Sigmoid colon (tissue), 7 donors: Measurements from ENCODE around the gene RASGRP2. TPM values are rescaled to one million over a fixed set of nuclear protein-coding genes. Genes with fewer than 3 reads are reported as not detected.

ENCODE experiments used
- DNase-seq: peaks from one replicate; pipeline ENCODE4 v3.0.0-alpha.2; 2019
- H3K27ac ChIP-seq, 4 donors: fragments of 200-600 bp; sonication (generic); one replicate each; pipeline ENCODE4 v1.5.1; 2016 to 2019; ENCODE audit warnings: mild to moderate bottlenecking in 1 of 4
- H3K27me3 ChIP-seq, 3 donors: fragments of 200-600 bp; sonication (generic); one replicate each; pipeline ENCODE4 v1.5.1; 2019; ENCODE audit warnings: mild to moderate bottlenecking in 1 of 3
- H3K36me3 ChIP-seq, 4 donors: fragments of 200-600 bp; sonication (generic); one replicate each; pipeline ENCODE4 v1.5.1; 2016 to 2019
- H3K4me1 ChIP-seq, 4 donors: fragments of 200-600 bp; sonication (generic); one replicate each; pipeline ENCODE4 v1.5.1; 2017 to 2019
- H3K4me3 ChIP-seq, 4 donors: fragments of 200-600 bp; sonication (generic); one replicate each; pipeline ENCODE4 v1.5.1; 2017 to 2019; ENCODE audit warnings: mild to moderate bottlenecking in 2 of 4, moderate library complexity in 1 of 4
- H3K9me3 ChIP-seq, 4 donors: fragments of 200-600 bp in 3 of 4; sonication (generic) in 3 of 4; one replicate each; pipeline versions ENCODE4 v1.5.1 to v1.6.1; 2013 to 2019
- EP300 ChIP-seq, 4 donors: sonication (generic); formaldehyde crosslinking; IDR thresholded peaks; one replicate each; pipeline ENCODE4 v1.6.1; 2017; ENCODE audit warnings: antibody characterized with exemption in 4 of 4
- POLR2A ChIP-seq, 2 donors: fragments of 450-650 bp; IDR thresholded peaks; one replicate each; pipeline ENCODE4 v1.6.1; 2016; ENCODE audit warnings: antibody characterized with exemption in 2 of 2, mild to moderate bottlenecking in 2 of 2, moderate library complexity in 2 of 2
- POLR2AphosphoS5 ChIP-seq, 4 donors: sonication (generic); formaldehyde crosslinking; IDR thresholded peaks; one replicate each; pipeline ENCODE4 v1.6.1; 2017; ENCODE audit warnings: antibody characterized with exemption in 4 of 4
- WGBS, 2 donors: extraction: QIAGEN DNeasy Blood & Tissue Kit; methylation state at CpG; one replicate each; pipeline ENCODE4 v1.1.7; 2013; 5-methylcytosine and 5-hydroxymethylcytosine counted together
- intact Hi-C: fragments of 100-400 bp; cut with DNase I; formaldehyde crosslinking; loops from one replicate; pipeline ENCODE4 v1.15.1; 2023
- polyA plus RNA-seq, 3 donors: library from polyadenylated mRNA; stranded (reverse); fragments of 200-250 nt; gene quantifications; one replicate each; pipeline ENCODE4 v1.2.3, GENCODE V29; 2013
- total RNA-seq, 4 donors: library from RNA; depleted of rRNA; stranded (reverse); fragments of >200 nt; gene quantifications; one replicate each; pipeline ENCODE4 v1.1.0, GENCODE V29; 2016
- TF ChIP-seq, protein P1 (sequence below), 4 experiments: fragments of 450-650 bp in 3 of 4; fragments of 200-600 bp in 1 of 4; IDR thresholded peaks; one replicate each; pipeline ENCODE4 v1.5.1; 2016 to 2019; ENCODE audit warnings: antibody characterized with exemption in 4 of 4, mild to moderate bottlenecking in 3 of 4, moderate library complexity in 2 of 4
- donor health status: healthy with polysubstance abuse.
- donor health status: Bipolar disorder and iron deficiency.
- donor health status: healthy.

RASGRP2 gene
- total and polyA plus RNA-seq, 7 donors, result 2.1 to 101 (median 27.2) TPM

DNA sequence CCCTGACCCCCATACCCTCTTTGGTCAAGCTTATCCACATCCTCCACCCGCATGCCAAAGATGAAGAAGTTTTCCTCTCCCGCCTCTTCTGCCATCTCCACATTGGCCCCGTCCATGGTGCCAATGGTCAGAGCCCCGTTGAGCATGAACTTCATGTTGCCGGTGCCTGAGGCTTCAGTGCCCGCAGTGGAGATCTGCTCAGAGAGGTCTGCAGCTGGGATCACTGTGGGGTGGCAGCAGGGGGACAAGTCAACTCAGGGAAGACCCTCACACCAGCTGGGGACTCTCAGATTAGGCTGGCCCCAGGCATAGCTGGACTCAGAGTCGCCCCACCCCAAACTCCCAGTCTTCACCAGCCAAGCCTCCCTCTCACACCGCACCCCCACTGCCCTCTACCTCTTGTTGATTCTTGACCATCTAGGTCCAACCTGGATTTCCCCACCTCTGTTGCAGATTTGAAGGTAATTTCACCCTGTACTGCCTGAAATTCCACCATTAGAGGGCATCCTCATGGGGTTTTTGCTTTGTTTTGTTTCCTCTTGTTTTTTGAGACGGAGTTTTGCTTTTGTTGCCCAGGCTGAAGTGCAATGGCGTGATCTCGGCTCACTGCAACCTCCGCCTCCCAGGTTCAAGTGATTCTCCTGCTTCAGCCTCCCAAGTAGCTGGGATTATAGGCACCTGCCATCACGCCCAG, 6.6 kb upstream of the RASGRP2 start:
- no peaks in the 10 kb centered on the region for H3K27me3 ChIP-seq
- H3K4me1 ChIP-seq, result peaks cover 0 to 9% (median 6%) of the 10 kb centered on the region in 4 donors
- WGBS, 2 donors, result 90 to 95% methylated on average over 13 of the region's 13 CpGs
- no peaks in the 10 kb centered on the region for H3K9me3 ChIP-seq
- no peak overlapping the region for H3K4me3 ChIP-seq
- H3K27ac ChIP-seq, result no peak overlapping the region
- TF ChIP-seq, protein P1, sequence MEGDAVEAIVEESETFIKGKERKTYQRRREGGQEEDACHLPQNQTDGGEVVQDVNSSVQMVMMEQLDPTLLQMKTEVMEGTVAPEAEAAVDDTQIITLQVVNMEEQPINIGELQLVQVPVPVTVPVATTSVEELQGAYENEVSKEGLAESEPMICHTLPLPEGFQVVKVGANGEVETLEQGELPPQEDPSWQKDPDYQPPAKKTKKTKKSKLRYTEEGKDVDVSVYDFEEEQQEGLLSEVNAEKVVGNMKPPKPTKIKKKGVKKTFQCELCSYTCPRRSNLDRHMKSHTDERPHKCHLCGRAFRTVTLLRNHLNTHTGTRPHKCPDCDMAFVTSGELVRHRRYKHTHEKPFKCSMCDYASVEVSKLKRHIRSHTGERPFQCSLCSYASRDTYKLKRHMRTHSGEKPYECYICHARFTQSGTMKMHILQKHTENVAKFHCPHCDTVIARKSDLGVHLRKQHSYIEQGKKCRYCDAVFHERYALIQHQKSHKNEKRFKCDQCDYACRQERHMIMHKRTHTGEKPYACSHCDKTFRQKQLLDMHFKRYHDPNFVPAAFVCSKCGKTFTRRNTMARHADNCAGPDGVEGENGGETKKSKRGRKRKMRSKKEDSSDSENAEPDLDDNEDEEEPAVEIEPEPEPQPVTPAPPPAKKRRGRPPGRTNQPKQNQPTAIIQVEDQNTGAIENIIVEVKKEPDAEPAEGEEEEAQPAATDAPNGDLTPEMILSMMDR (IDR thresholded peaks at IDR 0.05), result no peak
- TF ChIP-seq POLR2AphosphoS5 (IDR thresholded peaks at IDR 0.05) (no peak), EP300 (IDR thresholded peaks at IDR 0.05) (no peak), POLR2A (IDR thresholded peaks at IDR 0.05) (no peak)
- peak; percentile 63 for DNase-seq
- intact Hi-C loops, result no loop called here
- H3K36me3 ChIP-seq, result peaks cover 0 to 47% (median 16%) of the 10 kb centered on the region in 4 donors

DNA sequence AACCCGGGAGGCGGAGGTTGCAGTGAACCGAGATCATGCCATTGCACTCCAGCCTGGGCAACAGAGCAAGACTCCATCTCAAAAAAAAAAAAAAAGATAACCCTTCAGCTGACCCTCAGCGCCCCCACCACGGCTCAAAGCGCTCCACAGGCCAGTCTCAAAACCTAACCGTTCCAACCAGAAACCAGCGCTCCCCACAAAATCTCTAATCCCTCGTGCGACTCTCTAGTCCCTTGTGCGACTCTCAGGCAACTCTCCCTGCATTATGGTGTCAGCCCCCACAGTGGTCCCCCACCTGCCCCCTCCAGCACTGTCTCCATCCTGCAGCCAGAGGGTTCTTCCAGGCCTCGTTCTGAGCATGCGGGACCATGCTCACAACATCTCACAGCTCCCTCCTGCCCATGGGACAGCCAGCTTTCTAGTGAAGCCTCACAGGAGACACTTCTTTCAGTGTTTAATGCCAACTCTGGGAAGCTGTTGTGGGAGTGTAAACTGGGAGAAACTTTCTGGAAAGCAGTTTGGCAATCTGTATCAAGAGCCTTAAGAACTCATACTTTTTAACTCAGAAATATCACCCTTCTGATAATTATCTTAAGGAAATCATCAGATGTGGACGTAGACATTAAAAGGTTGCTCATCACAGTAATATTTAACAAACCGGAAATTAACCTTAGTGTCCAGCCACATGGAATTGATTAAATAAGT, 4.2 kb upstream of the RASGRP2 start:
- 90 to 92% methylated on average over 15 of the region's 15 CpGs for WGBS, 2 donors
- DNase-seq, result no peak
- TF ChIP-seq POLR2AphosphoS5 (IDR thresholded peaks at IDR 0.05) (no peak), POLR2A (IDR thresholded peaks at IDR 0.05) (no peak), EP300 (IDR thresholded peaks at IDR 0.05) (no peak)
- TF ChIP-seq, protein P1 (IDR thresholded peaks at IDR 0.05), result no peak
- Histone ChIP-seq H3K36me3 (peaks cover 0 to 30% (median 8%) of the 10 kb centered on the region in 4 donors), H3K27me3 (no peaks in the 10 kb centered on the region), H3K4me3 (no peak overlapping the region), H3K27ac (peak overlapping the region; percentile 95 to 98 (median 96)), H3K4me1 (peaks cover 0 to 32% (median 27%) of the 10 kb centered on the region in 4 donors), H3K9me3 (no peaks in the 10 kb centered on the region)
- intact Hi-C loops, result no loop called here

DNA sequence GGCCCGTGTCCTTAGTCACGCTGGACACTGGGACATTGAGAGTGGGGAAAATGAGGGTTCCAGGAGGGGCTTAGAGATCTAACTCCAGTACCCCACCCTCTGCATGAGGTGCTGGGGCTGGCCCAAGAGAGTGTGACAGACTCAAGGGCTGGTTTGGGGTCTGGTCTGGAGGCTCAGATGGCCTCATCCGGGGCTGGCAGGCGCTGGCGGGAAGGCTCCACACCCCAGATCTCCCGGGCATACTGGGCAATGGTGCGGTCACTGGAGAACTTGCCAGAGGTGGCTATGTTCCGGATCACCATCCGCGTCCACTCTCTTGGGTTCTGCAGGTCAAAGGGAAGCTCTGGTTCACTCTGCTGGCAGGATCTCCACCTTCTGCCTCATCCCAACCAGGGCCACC, 2.5 kb upstream of the RASGRP2 start:
- H3K4me3 ChIP-seq, result peak overlapping the region in 1 of 4 donors; percentile 86
- intact Hi-C loops, result no loop called here
- H3K36me3 ChIP-seq, result peaks cover 0 to 16% (median 1%) of the 10 kb centered on the region in 4 donors
- no peak for DNase-seq
- no peaks in the 10 kb centered on the region for H3K9me3 ChIP-seq
- peak overlapping the region; percentile 95 to 98 (median 96) for H3K27ac ChIP-seq
- no peaks in the 10 kb centered on the region for H3K27me3 ChIP-seq
- 77% methylated on average over 10 of the region's 10 CpGs for WGBS, 2 donors
- peaks cover 0 to 48% (median 42%) of the 10 kb centered on the region in 4 donors for H3K4me1 ChIP-seq
- TF ChIP-seq, protein P1 (IDR thresholded peaks at IDR 0.05), result no peak
- TF ChIP-seq POLR2AphosphoS5 (IDR thresholded peaks at IDR 0.05) (no peak), POLR2A (IDR thresholded peaks at IDR 0.05) (no peak), EP300 (IDR thresholded peaks at IDR 0.05) (no peak)

DNA sequence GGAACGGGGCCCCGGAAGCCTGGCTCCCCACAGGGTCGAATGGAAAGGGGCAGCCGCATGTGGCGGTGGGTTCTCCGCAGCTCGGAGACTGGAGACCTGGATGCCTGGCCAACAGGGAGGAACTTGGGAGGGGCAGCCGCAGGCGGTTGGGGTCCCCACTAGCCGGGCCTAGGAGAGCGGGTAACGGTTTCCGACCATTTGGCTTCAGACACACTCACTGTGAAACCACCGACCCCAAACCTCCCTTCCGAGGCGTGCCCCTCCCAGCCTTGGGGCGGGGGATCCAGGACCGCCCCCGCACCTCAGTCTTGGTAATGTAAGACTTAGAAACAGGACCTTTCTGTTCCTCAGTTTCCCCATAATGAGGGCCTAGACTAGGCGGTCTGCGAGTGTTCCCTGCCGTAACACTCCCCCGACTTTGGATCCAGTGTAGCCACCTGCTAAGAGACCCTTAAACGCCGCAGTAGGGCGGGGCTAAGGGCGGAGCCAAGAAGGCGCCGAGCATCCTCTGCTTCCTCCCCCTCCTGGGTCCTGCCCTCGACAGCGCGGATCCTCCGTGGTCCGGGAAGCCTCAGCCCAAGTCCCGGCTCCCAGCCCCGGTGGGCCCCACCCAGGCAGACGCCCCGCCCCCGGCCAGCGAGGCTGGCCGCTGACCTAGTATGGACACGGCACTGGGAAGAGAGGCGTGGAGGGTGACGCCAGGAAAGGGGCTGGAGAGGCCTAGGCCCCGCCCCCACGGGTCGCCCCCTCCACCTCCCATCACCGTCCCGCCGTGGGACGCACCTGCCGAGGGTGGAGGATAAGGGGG, 1.8 kb upstream of the RASGRP2 start:
- H3K4me3 ChIP-seq, result peak overlapping the region; percentile 30 to 86 (median 68)
- TF ChIP-seq, protein P1 (IDR thresholded peaks at IDR 0.05), result no peak
- TF ChIP-seq POLR2AphosphoS5 (IDR thresholded peaks at IDR 0.05), result peak; percentile 88 to 93 (median 92)
- TF ChIP-seq EP300 (IDR thresholded peaks at IDR 0.05), result peak in 1 of 4 donors; percentile 9
- peak; percentile 65 to 77 for TF ChIP-seq POLR2A (IDR thresholded peaks at IDR 0.05)
- H3K4me1 ChIP-seq, result peaks cover 0 to 50% (median 45%) of the 10 kb centered on the region in 4 donors
- H3K9me3 ChIP-seq, result no peaks in the 10 kb centered on the region
- H3K36me3 ChIP-seq, result peaks cover 0 to 8% (median 0%) of the 10 kb centered on the region in 4 donors
- WGBS, 2 donors, result 1 to 4% methylated on average over 52 of the region's 52 CpGs
- H3K27ac ChIP-seq, result peak overlapping the region; percentile 95 to 98 (median 96)
- intact Hi-C loops, result loop anchor here (2.0 kb wide), 1 partner anchor 33 kb away; the partner anchor contains the start of gene SF1
- DNase-seq, result peak; percentile 97
- H3K27me3 ChIP-seq, result no peaks in the 10 kb centered on the region
